Stomach (tissue), 4 donors: ENCODE measurements around the gene SORL1.

ENCODE experiments used
- EP300 ChIP-seq: sonication (generic); formaldehyde crosslinking; IDR thresholded peaks from one replicate; pipeline ENCODE4 v1.6.1; 2017; ENCODE audit warnings: antibody characterized with exemption
- POLR2AphosphoS5 ChIP-seq, 3 donors: sonication (generic); formaldehyde crosslinking; IDR thresholded peaks; one replicate each; pipeline ENCODE4 v1.6.1; 2016; ENCODE audit warnings: antibody characterized with exemption in 3 of 3

GRCh38 chr11:121670266-121670665, 218.2 kb downstream of the SORL1 start:
- TF ChIP-seq EP300 (no peak), POLR2AphosphoS5 (IDR thresholded peaks at IDR 0.05) (no peak)
